K562 (cell line): ENCODE measurements around the gene HSD11B2. TPM values are rescaled to one million over a fixed set of nuclear protein-coding genes. Genes with fewer than 3 reads are reported as not detected.

Experiments used
- ATAC-seq: fragments of 200-7000 bp; cut with Tn5 transposase; 3 replicates; pipeline ENCODE4 v1.9.1; 2020; ENCODE audit warnings: moderate library complexity
- BruUV-seq: library from RNA; stranded (reverse); fragments of 400-500 nt; replicated peaks from 2 replicates; lab custom pipeline; 2021; lab: Mats Ljungman, UMichigan
- CTCF ChIA-PET: fragments of 300-600 bp; formaldehyde crosslinking; extraction: SDS; loops from one replicate; lab custom pipeline; 2021; ENCODE audit warnings: low intra/inter-chr PET ratio; lab: Yijun Ruan, JAX
- POLR2A ChIA-PET: fragments of 300-600, 350-650 bp; sonication (Branson Sonifier 250); formaldehyde crosslinking; extraction: SDS; loops from one replicate; lab custom pipeline; 2021; ENCODE audit warnings: antibody characterized with exemption, inconsistent platforms; lab: Yijun Ruan, JAX
- DNase-seq, 4 experiments: peaks; one replicate each; pipeline versions ENCODE4 v3.0.0 to v3.0.0-alpha.2; 2011 to 2018; ENCODE audit warnings: low spot score in 3 of 4, mixed read lengths in 3 of 4; ENCODE audit errors: extremely low read depth in 1 of 4
- FAIRE-seq: peaks from 2 replicates; lab custom pipeline; 2011; peaks lifted over from hg19 to GRCh38; lab: Jason Lieb, UNC
- H2AFZ ChIP-seq: 2 replicates; pipeline ENCODE4 v1.6.0; 2011; ENCODE audit warnings: low read depth, low read length, control low read depth, inconsistent platforms
- H3K27ac ChIP-seq: fragments of 200-600 bp; 3 replicates; pipeline ENCODE4 v1.8.0; 2011; ENCODE audit warnings: low read depth, mild to moderate bottlenecking, control low read depth, inconsistent platforms, low read length, moderate library complexity, mixed read lengths; ENCODE audit errors: extremely low read depth
- H3K27me3 ChIP-seq, 2 experiments: fragments of 300-600 bp in 1 of 2; 2 replicates in 1 of 2; 3 replicates in 1 of 2; pipeline versions ENCODE4 v1.6.0 to v1.8.0; 2011; ENCODE audit warnings: inconsistent platforms in 2 of 2, low read length in 2 of 2, mild to moderate bottlenecking in 1 of 2, mixed read lengths in 1 of 2, moderate library complexity in 1 of 2; ENCODE audit not compliant: control insufficient read depth in 2 of 2, insufficient read depth in 2 of 2
- H3K36me3 ChIP-seq: fragments of 300-600 bp; 3 replicates; pipeline ENCODE4 v1.8.0; 2011; ENCODE audit warnings: mild to moderate bottlenecking, low read length, inconsistent platforms; ENCODE audit not compliant: control insufficient read depth, insufficient read depth
- H3K4me1 ChIP-seq, 2 experiments: fragments of 200-600 bp in 1 of 2; replicated peaks in 1 of 2; 2 replicates in 1 of 2; 3 replicates in 1 of 2; pipeline versions ENCODE4 v1.5.1 to v1.8.0; 2011; ENCODE audit warnings: inconsistent platforms in 2 of 2, low read length in 2 of 2, mild to moderate bottlenecking in 1 of 2, mixed read lengths in 1 of 2, moderate library complexity in 1 of 2; ENCODE audit not compliant: control insufficient read depth in 2 of 2, insufficient read depth in 2 of 2
- H3K4me2 ChIP-seq: 2 replicates; pipeline ENCODE4 v1.6.1; 2011; ENCODE audit warnings: low read length, control low read depth, inconsistent platforms, mixed read lengths; ENCODE audit not compliant: insufficient read depth
- H3K4me3 ChIP-seq: fragments of 200-600 bp; sonication (generic), shearing (Covaris generic); 2 replicates; pipeline ENCODE4 v1.5.1; 2016; ENCODE audit warnings: control low read depth, inconsistent platforms
- H3K79me2 ChIP-seq: fragments of 200-600 bp; 3 replicates; pipeline ENCODE4 v1.8.0; 2011; ENCODE audit warnings: low read length, inconsistent platforms; ENCODE audit not compliant: control insufficient read depth, insufficient read depth
- H3K9ac ChIP-seq, 2 experiments: 2 replicates each; pipeline versions ENCODE4 v1.6.0 to v1.6.1; 2011; ENCODE audit warnings: low read depth in 2 of 2, low read length in 2 of 2, control low read depth in 1 of 2, inconsistent platforms in 1 of 2, mild to moderate bottlenecking in 1 of 2, mixed read lengths in 1 of 2; ENCODE audit not compliant: insufficient read depth in 1 of 2
- H3K9me1 ChIP-seq: one replicate; pipeline ENCODE4 v1.6.0; 2011; ENCODE audit warnings: inconsistent platforms, mild to moderate bottlenecking, low read length, moderate library complexity; ENCODE audit not compliant: control insufficient read depth, insufficient read depth
- H3K9me3 ChIP-seq: replicated peaks from 2 replicates; pipeline ENCODE4 v1.5.1; 2011; ENCODE audit warnings: low read depth, low read length, inconsistent platforms; ENCODE audit not compliant: control insufficient read depth, insufficient read depth
- H4K20me1 ChIP-seq: replicated peaks from 2 replicates; pipeline ENCODE4 v1.6.1; 2011; ENCODE audit warnings: low read length, inconsistent platforms, mixed read lengths; ENCODE audit not compliant: control insufficient read depth, insufficient read depth
- ATF6 ChIP-seq: sonication (generic); formaldehyde crosslinking; IDR thresholded peaks from 2 replicates; pipeline ENCODE4 v1.4.0; 2020; ENCODE audit warnings: mild to moderate bottlenecking, missing genetic modification reagents
- BRCA1 ChIP-seq, 2 experiments: fragments of 450-650 bp in 1 of 2; sonication (generic) in 1 of 2; formaldehyde crosslinking in 1 of 2; IDR thresholded peaks; 2 replicates each; pipeline versions ENCODE4 v1.5.0 to v1.6.1; 2017 to 2020; ENCODE audit warnings: mild to moderate bottlenecking in 1 of 2, missing genetic modification reagents in 1 of 2
- KLF10 ChIP-seq: fragments of 250-450 bp; sonication (Bioruptor Pico); IDR thresholded peaks from 2 replicates; pipeline ENCODE4 v1.6.1; 2021; ENCODE audit warnings: matching md5 sums
- MTA3 ChIP-seq: fragments of 450-650 bp; formaldehyde crosslinking; IDR thresholded peaks from 2 replicates; pipeline ENCODE4 v1.6.1; 2017; ENCODE audit warnings: mild to moderate bottlenecking, borderline replicate concordance
- NR0B1 ChIP-seq: fragments of 450-650 bp; IDR thresholded peaks from one replicate; pipeline ENCODE4 v1.6.1; 2018; ENCODE audit warnings: mild to moderate bottlenecking, moderate library complexity; ENCODE audit not compliant: partially characterized antibody
- PCBP2 ChIP-seq: fragments of 200-400 bp; formaldehyde crosslinking; IDR thresholded peaks from 2 replicates; pipeline ENCODE4 v1.6.1; 2018; ENCODE audit warnings: low read length, low read depth, mild to moderate bottlenecking, moderate library complexity; ENCODE audit not compliant: poor library complexity, severe bottlenecking
- PML ChIP-seq: IDR thresholded peaks from 2 replicates; pipeline ENCODE4 v1.6.1; 2012; ENCODE audit warnings: low read length, inconsistent platforms
- POLR3G ChIP-seq: IDR thresholded peaks from 2 replicates; pipeline ENCODE4 v1.6.1; 2011; ENCODE audit not compliant: insufficient read length, insufficient replicate concordance; ENCODE audit errors: extremely low read depth
- SETDB1 ChIP-seq: IDR thresholded peaks from one replicate; pipeline ENCODE4 v1.6.1; 2012; ENCODE audit warnings: low read length, control low read depth, inconsistent platforms
- ZBTB9 ChIP-seq: fragments of 450-650 bp; formaldehyde crosslinking; IDR thresholded peaks from 2 replicates; pipeline ENCODE4 v1.4.0; 2020; ENCODE audit warnings: mild to moderate bottlenecking, moderate library complexity
- ZNF184 ChIP-seq: sonication (generic); formaldehyde crosslinking; IDR thresholded peaks from 2 replicates; pipeline ENCODE4 v1.5.0; 2020; ENCODE audit warnings: missing genetic modification reagents
- ZNF24 ChIP-seq: fragments of 450-650 bp; IDR thresholded peaks from 2 replicates; pipeline ENCODE4 v1.6.1; 2016
- ZNF584 ChIP-seq: fragments of 200-800 bp; sonication (Bioruptor generic); IDR thresholded peaks from 2 replicates; pipeline ENCODE4 v1.6.1; 2016; ENCODE audit warnings: low read depth, mild to moderate bottlenecking, missing genetic modification characterization, missing compliant biosample characterization
- ZNF695 ChIP-seq: fragments of 450-650 bp; formaldehyde crosslinking; IDR thresholded peaks from 2 replicates; pipeline ENCODE4 v1.4.0; 2020; ENCODE audit warnings: mild to moderate bottlenecking, moderate library complexity
- ZNF699 ChIP-seq: fragments of 250-450 bp; sonication (Bioruptor Pico); IDR thresholded peaks from 2 replicates; pipeline ENCODE4 v1.8.0; 2021; ENCODE audit warnings: mild to moderate bottlenecking, moderate library complexity; ENCODE audit not compliant: insufficient replicate concordance
- ZNF766 ChIP-seq: fragments of 200-800 bp; sonication (Bioruptor generic); conservative IDR thresholded peaks from 2 replicates; pipeline ENCODE4 v1.6.1; 2016; ENCODE audit warnings: missing genetic modification characterization, missing compliant biosample characterization
- ZNF830 ChIP-seq: fragments of 250-450 bp; sonication (Bioruptor Pico); IDR thresholded peaks from 2 replicates; pipeline ENCODE4 v1.5.0; 2021; ENCODE audit warnings: mild to moderate bottlenecking
- WGBS: fragments of 100-300 bp; shearing (Covaris generic); methylation state at CpG from one replicate; pipeline ENCODE4 v1.1.6; 2016; ENCODE audit warnings: low coverage, mixed read lengths; ENCODE audit not compliant: insufficient coverage; ENCODE audit errors: missing lambda C conversion rate; 5-methylcytosine and 5-hydroxymethylcytosine counted together
- in situ Hi-C: fragments of 300-500 bp; cut with MboI; formaldehyde crosslinking; loops from 4 replicates; pipeline ENCODE4 v1.15.0; 2018; ENCODE audit warnings: inconsistent platforms, mixed read lengths
- intact Hi-C: fragments of 100-400 bp; cut with micrococcal nuclease; formaldehyde crosslinking; loops from 2 replicates; pipeline ENCODE4 v1.14.2; 2022
- polyA plus RNA-seq, 8 experiments: library from polyadenylated mRNA; depleted of rRNA in 4 of 8; stranded (reverse) in 5 of 8; unstranded in 3 of 8; fragments of >200 nt; fragmentation: Nextera tagmentation in 2 of 8; fragmentation: Illumina TruSeq in 1 of 8; extraction: Ambion mirVana in 2 of 8; extraction: Trizol in 1 of 8; gene quantifications; 2 replicates each; pipeline versions ENCODE4 v1.2.1 to v1.2.3, GENCODE V29; 2011 to 2014; ENCODE audit warnings: inconsistent platforms in 1 of 8, missing spikeins in 1 of 8
- total RNA-seq, 7 experiments: library from RNA; depleted of rRNA in 6 of 7; stranded (reverse); fragments of >200 nt in 6 of 7; fragmentation: Illumina TruSeq in 2 of 7; extraction: Trizol in 2 of 7; gene quantifications; 2 replicates each; pipeline versions ENCODE4 v1.2.1 to v1.2.3, GENCODE V29; 2011 to 2021; ENCODE audit warnings: low replicate concordance in 1 of 7

HSD11B2 gene
- total and polyA plus RNA-seq, 9 of the 15 experiments (the other 6 are each of a cell fraction or from before 2014, with no cell fraction given), result 0.08 to 2.0 (median 0.79) TPM

GRCh38 chr16:67451704-67452435 lies 20.9 kb downstream of the HSD11B2 start:
- H3K4me1 ChIP-seq, result peaks cover 0 to 14% of the 10 kb centered on the region in 2 experiments; a peak in 2 of 5 replicates
- peaks cover 8% of the 10 kb centered on the region for H4K20me1 ChIP-seq
- peak overlapping the region in 1 of 2 experiments; percentile 74; a peak in 2 of 4 replicates for H3K9ac ChIP-seq
- WGBS, result 78% methylated on average over 2 of the region's 2 CpGs
- no peak overlapping the region for H2AFZ ChIP-seq
- no peak overlapping the region for H3K27ac ChIP-seq
- intact Hi-C loops, result no loop called here
- ChIA-PET CTCF (interaction anchor here (0.7 kb wide), 1 partner anchor 195 kb away, joined by 3 read pairs; no protein-coding TSS in a partner anchor), POLR2A (interaction anchor here (0.6 to 1.4 kb wide), 2 partner anchors 8 to 9 kb away, joined by 3 to 6 read pairs; no protein-coding TSS in a partner anchor)
- DNase-seq (no peak), FAIRE-seq (no peak), ATAC-seq (no peak)
- no peaks in the 10 kb centered on the region for H3K27me3 ChIP-seq
- H3K4me2 ChIP-seq, result no peak overlapping the region
- H3K4me3 ChIP-seq, result no peak overlapping the region
- no peaks in the 10 kb centered on the region for H3K79me2 ChIP-seq
- in situ Hi-C loops, result no loop called here
- no peaks in the 10 kb centered on the region for H3K9me3 ChIP-seq
- H3K36me3 ChIP-seq, result peaks cover 61% of the 10 kb centered on the region; the same call in 2 of the 3 replicates
- H3K9me1 ChIP-seq, result peaks cover 6% of the 10 kb centered on the region
- BruUV-seq, result no TSS peak
- TF ChIP-seq SETDB1 (no peak), PCBP2 (no peak), NR0B1 (no peak), ZNF184 (CRISPR knock-in tag) (no peak), ZBTB9 (CRISPR knock-in tag) (no peak), BRCA1 (IDR thresholded peaks at IDR 0.05) (no peak), BRCA1 (CRISPR knock-in tag; IDR thresholded peaks at IDR 0.05) (no peak), PML (no peak), ATF6 (CRISPR knock-in tag) (no peak), KLF10 (CRISPR knock-in tag) (no peak), ZNF24 (no peak), ZNF830 (no peak), ZNF584 (CRISPR knock-in tag) (no peak), MTA3 (no peak), POLR3G (no peak), ZNF695 (CRISPR knock-in tag) (no peak), ZNF699 (CRISPR knock-in tag) (no peak), ZNF766 (CRISPR knock-in tag) (no peak)
